SU-DHL-6 (cell line): Measurements from ENCODE around the gene KICS2.

Source experiments
- H2AFZ ChIP-seq: fragments of 200-600 bp; sonication (generic); 2 replicates; pipeline ENCODE4 v1.6.1; 2014; ENCODE audit warnings: low read depth, mild to moderate bottlenecking, moderate library complexity, mixed read lengths, antibody characterized with exemption, low read length; ENCODE audit not compliant: severe bottlenecking
- H3F3A ChIP-seq: fragments of 200-600 bp; shearing (Covaris generic); 2 replicates; pipeline ENCODE4 v1.6.0; 2016; ENCODE audit warnings: antibody characterized with exemption, mild to moderate bottlenecking; ENCODE audit not compliant: insufficient read depth
- H3K27ac ChIP-seq: fragments of 200-600 bp; sonication (generic); 2 replicates; pipeline ENCODE4 v1.5.1; 2016; ENCODE audit warnings: low read depth, mild to moderate bottlenecking, low read length, moderate library complexity, mixed read lengths
- H3K27me3 ChIP-seq: fragments of 200-600 bp; sonication (generic), shearing (Covaris generic); 2 replicates; pipeline ENCODE4 v1.6.0; 2014; ENCODE audit warnings: mild to moderate bottlenecking, low read length
- H3K36me3 ChIP-seq: fragments of 200-600 bp; sonication (generic); 2 replicates; pipeline ENCODE4 v1.6.1; 2014; ENCODE audit warnings: mild to moderate bottlenecking, low read length, mixed read lengths
- H3K4me2 ChIP-seq: fragments of 300-600, 200-600 bp; shearing (Covaris generic), sonication (generic); 2 replicates; pipeline ENCODE4 v1.6.0; 2014; ENCODE audit warnings: low read length, low read depth, mild to moderate bottlenecking; ENCODE audit not compliant: poor library complexity, severe bottlenecking
- H3K4me3 ChIP-seq: fragments of 200-600 bp; sonication (generic); 2 replicates; pipeline ENCODE4 v1.5.1; 2014; ENCODE audit warnings: antibody characterized with exemption, low read length, mild to moderate bottlenecking, mixed read lengths; ENCODE audit not compliant: insufficient read depth, poor library complexity, severe bottlenecking
- H3K79me2 ChIP-seq: fragments of 200-600 bp; sonication (generic); 2 replicates; pipeline ENCODE4 v1.6.1; 2014; ENCODE audit warnings: mild to moderate bottlenecking, low read length, moderate library complexity; ENCODE audit not compliant: insufficient read depth
- H3K9ac ChIP-seq: fragments of 200-600 bp; sonication (generic); 2 replicates; pipeline ENCODE4 v1.7.0; 2014; ENCODE audit warnings: mild to moderate bottlenecking, low read length
- H3K9me2 ChIP-seq: fragments of 200-600 bp; sonication (generic); replicated peaks from 2 replicates; pipeline ENCODE4 v1.6.1; 2014; ENCODE audit warnings: low read length; ENCODE audit not compliant: insufficient read depth
- H3K9me3 ChIP-seq: fragments of 200-600 bp; sonication (generic); 2 replicates; pipeline ENCODE4 v1.6.1; 2014; ENCODE audit warnings: low read length, mixed read lengths; ENCODE audit not compliant: insufficient read depth
- H4K20me1 ChIP-seq: fragments of 200-600 bp; sonication (generic); 2 replicates; pipeline ENCODE4 v1.6.1; 2014; ENCODE audit warnings: low read depth, mild to moderate bottlenecking, antibody characterized with exemption, low read length, moderate library complexity, mixed read lengths
- EZH2phosphoT487 ChIP-seq: fragments of 200-600 bp; sonication (generic), shearing (Covaris generic); conservative IDR thresholded peaks from 2 replicates; pipeline ENCODE4 v1.6.1; 2018; ENCODE audit warnings: mild to moderate bottlenecking, antibody characterized with exemption, low read length, moderate library complexity, mixed read lengths
- TF ChIP-seq, protein P1 (sequence below): fragments of 200-600 bp; sonication (generic); IDR thresholded peaks from one replicate; pipeline ENCODE4 v1.5.1; 2017; ENCODE audit warnings: antibody characterized with exemption, mild to moderate bottlenecking, low read length, moderate library complexity; ENCODE audit not compliant: insufficient read depth, poor library complexity, severe bottlenecking

Gene KICS2

DNA sequence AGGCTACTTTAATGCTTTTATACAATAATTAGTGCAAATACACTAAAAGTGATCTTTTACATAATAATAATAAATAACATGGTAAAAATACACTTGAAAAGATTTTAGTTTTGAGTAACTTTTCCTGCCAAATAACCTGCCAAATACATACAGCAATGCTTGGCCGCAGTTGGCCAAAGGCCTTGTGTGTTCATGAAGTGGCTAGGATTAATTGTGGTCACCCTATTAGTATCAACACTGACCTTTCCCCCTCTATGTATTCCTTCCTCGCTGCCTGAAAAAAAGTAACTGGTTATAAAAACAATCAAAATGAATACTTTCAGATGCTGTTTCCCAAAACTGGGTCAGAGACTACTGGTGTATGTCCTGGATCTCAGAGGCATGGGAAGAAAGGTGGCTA is 34.3 kb downstream of the KICS2 start:
- Histone ChIP-seq H4K20me1 (no peaks in the 10 kb centered on the region), H3K79me2 (no peaks in the 10 kb centered on the region), H3K4me2 (no peak overlapping the region), H3K27me3 (no peaks in the 10 kb centered on the region), H3K9me2 (no peaks in the 10 kb centered on the region), H3K9ac (no peak overlapping the region), H3K27ac (no peak overlapping the region), H3K36me3 (no peaks in the 10 kb centered on the region), H3F3A (no peaks in the 10 kb centered on the region), H3K9me3 (no peaks in the 10 kb centered on the region), H2AFZ (no peak overlapping the region), H3K4me3 (no peak overlapping the region)
- TF ChIP-seq, protein P1, sequence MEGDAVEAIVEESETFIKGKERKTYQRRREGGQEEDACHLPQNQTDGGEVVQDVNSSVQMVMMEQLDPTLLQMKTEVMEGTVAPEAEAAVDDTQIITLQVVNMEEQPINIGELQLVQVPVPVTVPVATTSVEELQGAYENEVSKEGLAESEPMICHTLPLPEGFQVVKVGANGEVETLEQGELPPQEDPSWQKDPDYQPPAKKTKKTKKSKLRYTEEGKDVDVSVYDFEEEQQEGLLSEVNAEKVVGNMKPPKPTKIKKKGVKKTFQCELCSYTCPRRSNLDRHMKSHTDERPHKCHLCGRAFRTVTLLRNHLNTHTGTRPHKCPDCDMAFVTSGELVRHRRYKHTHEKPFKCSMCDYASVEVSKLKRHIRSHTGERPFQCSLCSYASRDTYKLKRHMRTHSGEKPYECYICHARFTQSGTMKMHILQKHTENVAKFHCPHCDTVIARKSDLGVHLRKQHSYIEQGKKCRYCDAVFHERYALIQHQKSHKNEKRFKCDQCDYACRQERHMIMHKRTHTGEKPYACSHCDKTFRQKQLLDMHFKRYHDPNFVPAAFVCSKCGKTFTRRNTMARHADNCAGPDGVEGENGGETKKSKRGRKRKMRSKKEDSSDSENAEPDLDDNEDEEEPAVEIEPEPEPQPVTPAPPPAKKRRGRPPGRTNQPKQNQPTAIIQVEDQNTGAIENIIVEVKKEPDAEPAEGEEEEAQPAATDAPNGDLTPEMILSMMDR: no peak
- no peak for TF ChIP-seq EZH2phosphoT487

DNA sequence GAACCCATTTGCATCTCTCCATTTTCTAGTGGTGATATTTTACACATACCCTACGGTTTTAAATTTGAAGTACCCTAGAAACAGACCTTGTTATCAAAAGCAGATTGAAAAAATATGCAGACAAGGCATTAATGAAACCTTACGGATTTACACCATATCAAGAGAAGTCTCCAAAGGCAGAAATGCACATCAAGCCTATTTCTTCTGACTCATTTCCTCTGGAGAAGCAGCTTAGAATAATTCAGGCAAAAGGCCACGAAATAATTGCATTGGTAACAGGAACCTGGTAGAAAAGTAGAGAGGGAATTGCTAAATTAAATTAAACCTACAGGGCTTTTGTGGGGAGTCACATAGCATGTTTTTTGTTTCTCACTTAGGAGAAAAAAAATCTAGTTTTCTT is 34.7 kb downstream of the KICS2 start:
- H3K4me3 ChIP-seq: no peak overlapping the region
- TF ChIP-seq, protein P1: no peak
- no peak for TF ChIP-seq EZH2phosphoT487
- H3K27me3 ChIP-seq: no peaks in the 10 kb centered on the region
- no peak overlapping the region for H3K4me2 ChIP-seq
- H3K27ac ChIP-seq: no peak overlapping the region
- H4K20me1 ChIP-seq: no peaks in the 10 kb centered on the region
- no peaks in the 10 kb centered on the region for H3K36me3 ChIP-seq
- no peaks in the 10 kb centered on the region for H3K79me2 ChIP-seq
- no peak overlapping the region for H3K9ac ChIP-seq
- H3K9me3 ChIP-seq: no peaks in the 10 kb centered on the region
- H2AFZ ChIP-seq: no peak overlapping the region
- H3K9me2 ChIP-seq: no peaks in the 10 kb centered on the region
- H3F3A ChIP-seq: no peaks in the 10 kb centered on the region

DNA sequence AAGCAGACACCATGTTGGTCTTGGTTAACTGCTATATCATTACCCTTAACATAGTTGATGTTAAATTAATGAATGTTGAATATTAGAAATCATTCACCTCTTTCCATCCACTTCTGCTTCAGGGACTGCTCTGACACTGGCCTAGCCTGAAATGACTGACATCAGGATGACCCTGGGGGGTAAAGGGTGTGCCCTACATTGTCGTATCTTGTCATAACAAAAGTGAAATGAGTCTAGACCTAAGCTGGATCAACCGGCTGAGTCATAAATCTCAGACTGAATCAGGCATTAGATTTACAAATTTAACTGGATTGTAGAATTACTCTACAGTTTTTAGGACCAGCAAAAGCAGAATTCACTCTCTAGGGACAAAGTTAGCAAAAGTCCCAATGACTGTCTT is 35.3 kb downstream of the KICS2 start:
- Histone ChIP-seq H3K79me2 (no peaks in the 10 kb centered on the region), H3K9me2 (no peaks in the 10 kb centered on the region), H3K9me3 (no peaks in the 10 kb centered on the region), H3K9ac (no peak overlapping the region), H3K4me3 (no peak overlapping the region), H3F3A (no peaks in the 10 kb centered on the region), H4K20me1 (no peaks in the 10 kb centered on the region), H2AFZ (no peak overlapping the region), H3K36me3 (no peaks in the 10 kb centered on the region), H3K4me2 (no peak overlapping the region), H3K27ac (no peak overlapping the region), H3K27me3 (no peaks in the 10 kb centered on the region)
- TF ChIP-seq, protein P1: no peak
- no peak for TF ChIP-seq EZH2phosphoT487

DNA sequence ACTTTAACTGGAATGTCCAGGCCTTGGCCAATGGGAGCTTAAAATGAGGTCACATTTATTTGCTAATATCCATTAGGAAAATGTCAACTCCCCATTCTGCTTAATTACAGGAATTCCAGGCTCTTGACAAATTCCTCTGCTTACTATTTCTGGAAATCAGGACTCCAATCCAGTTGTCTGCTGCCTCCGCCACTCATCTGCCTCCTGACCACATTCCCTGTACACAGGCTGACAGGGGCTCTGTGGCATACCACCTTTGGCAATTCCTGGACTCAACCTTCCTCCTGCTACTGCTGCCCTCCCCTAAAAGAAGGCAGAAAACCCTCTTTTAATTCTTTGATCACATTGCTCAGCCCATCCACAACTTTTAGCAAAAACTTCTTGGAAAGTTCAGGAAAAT is 37.9 kb downstream of the KICS2 start:
- H3K4me3 ChIP-seq: no peak overlapping the region
- no peaks in the 10 kb centered on the region for H3K9me3 ChIP-seq
- no peaks in the 10 kb centered on the region for H3K9me2 ChIP-seq
- no peaks in the 10 kb centered on the region for H3K36me3 ChIP-seq
- no peaks in the 10 kb centered on the region for H3K27me3 ChIP-seq
- no peak overlapping the region for H3K27ac ChIP-seq
- no peaks in the 10 kb centered on the region for H3F3A ChIP-seq
- no peak overlapping the region for H3K9ac ChIP-seq
- TF ChIP-seq, protein P1: no peak
- no peak for TF ChIP-seq EZH2phosphoT487
- H2AFZ ChIP-seq: no peak overlapping the region
- no peaks in the 10 kb centered on the region for H4K20me1 ChIP-seq
- H3K79me2 ChIP-seq: no peaks in the 10 kb centered on the region
- no peak overlapping the region for H3K4me2 ChIP-seq
